ENCODE data around the gene MBP.

GRCh38 chr18:77164026-77164425 is 31.4 kb upstream of the MBP start:
- TF ChIP-seq EZH2 (IDR thresholded peaks at IDR 0.05; ENCODE audit: borderline replicate concordance, insufficient read depth, low read length, poor library complexity, severe bottlenecking) = no peak
- TF ChIP-seq, protein P1, sequence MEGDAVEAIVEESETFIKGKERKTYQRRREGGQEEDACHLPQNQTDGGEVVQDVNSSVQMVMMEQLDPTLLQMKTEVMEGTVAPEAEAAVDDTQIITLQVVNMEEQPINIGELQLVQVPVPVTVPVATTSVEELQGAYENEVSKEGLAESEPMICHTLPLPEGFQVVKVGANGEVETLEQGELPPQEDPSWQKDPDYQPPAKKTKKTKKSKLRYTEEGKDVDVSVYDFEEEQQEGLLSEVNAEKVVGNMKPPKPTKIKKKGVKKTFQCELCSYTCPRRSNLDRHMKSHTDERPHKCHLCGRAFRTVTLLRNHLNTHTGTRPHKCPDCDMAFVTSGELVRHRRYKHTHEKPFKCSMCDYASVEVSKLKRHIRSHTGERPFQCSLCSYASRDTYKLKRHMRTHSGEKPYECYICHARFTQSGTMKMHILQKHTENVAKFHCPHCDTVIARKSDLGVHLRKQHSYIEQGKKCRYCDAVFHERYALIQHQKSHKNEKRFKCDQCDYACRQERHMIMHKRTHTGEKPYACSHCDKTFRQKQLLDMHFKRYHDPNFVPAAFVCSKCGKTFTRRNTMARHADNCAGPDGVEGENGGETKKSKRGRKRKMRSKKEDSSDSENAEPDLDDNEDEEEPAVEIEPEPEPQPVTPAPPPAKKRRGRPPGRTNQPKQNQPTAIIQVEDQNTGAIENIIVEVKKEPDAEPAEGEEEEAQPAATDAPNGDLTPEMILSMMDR (IDR thresholded peaks at IDR 0.05; ENCODE audit: poor library complexity, severe bottlenecking) = no peak

Data from neural cell (in vitro differentiated cells).